CD4-positive, alpha-beta T cell (primary cell): ENCODE data around the gene MID1IP1. TPM values are rescaled to one million over a fixed set of nuclear protein-coding genes. Genes with fewer than 3 reads are reported as not detected.

Experiments
- ATAC-seq: fragments of 200-7000 bp; cut with Tn5 transposase; one replicate; pipeline ENCODE4 v1.10.0; 2022; ENCODE audit warnings: mild to moderate bottlenecking; ENCODE audit not compliant: poor library complexity
- CTCF ChIA-PET: fragments of 350-600 bp; sonication (Branson Sonifier 250); formaldehyde crosslinking; loops from one replicate; lab custom pipeline; 2021; ENCODE audit warnings: antibody characterized with exemption, inconsistent platforms; lab: Charles Lee
- POLR2A ChIA-PET: fragments of 350-600 bp; sonication (Branson Sonifier 250); formaldehyde crosslinking; loops from one replicate; lab custom pipeline; 2021; ENCODE audit warnings: antibody characterized with exemption, inconsistent platforms; lab: Charles Lee
- DNase-seq, 14 experiments: peaks; one replicate each; pipeline ENCODE4 v3.0.0-alpha.2; 2013 to 2020; ENCODE audit warnings: mixed read lengths in 2 of 14
- H3K27ac ChIP-seq, 2 donors: one replicate each; pipeline versions ENCODE4 v1.5.1 to v1.7.0; 2013; ENCODE audit warnings: low read length in 2 of 2, low read depth in 1 of 2, mild to moderate bottlenecking in 1 of 2
- H3K27me3 ChIP-seq, 2 experiments: 1 replicate in 1 of 2; 2 replicates in 1 of 2; pipeline versions ENCODE4 v1.6.1 to v1.7.0; 2013; ENCODE audit warnings: low read length in 2 of 2, control low read depth in 1 of 2, mild to moderate bottlenecking in 1 of 2, moderate library complexity in 1 of 2; ENCODE audit not compliant: insufficient read depth in 2 of 2, control insufficient read depth in 1 of 2
- H3K36me3 ChIP-seq: one replicate; pipeline ENCODE4 v1.6.1; 2013; ENCODE audit warnings: low read length, control low read depth; ENCODE audit not compliant: insufficient read depth
- H3K4me1 ChIP-seq: one replicate; pipeline ENCODE4 v1.6.1; 2013; ENCODE audit warnings: low read length, control low read depth; ENCODE audit not compliant: insufficient read depth
- H3K4me3 ChIP-seq: one replicate; pipeline ENCODE4 v1.5.1; 2013; ENCODE audit warnings: mild to moderate bottlenecking, low read length, moderate library complexity
- H3K9me3 ChIP-seq, 2 experiments: 1 replicate in 1 of 2; 2 replicates in 1 of 2; pipeline versions ENCODE4 v1.6.1 to v1.7.0; 2013; ENCODE audit warnings: low read length in 2 of 2, mild to moderate bottlenecking in 2 of 2, control low read depth in 1 of 2, moderate library complexity in 1 of 2; ENCODE audit not compliant: control insufficient read depth in 1 of 2, insufficient read depth in 1 of 2
- H3K27ac Mint-ChIP-seq: one replicate; pipeline ENCODE4 v1.8.0; 2020; ENCODE audit warnings: mixed read lengths
- H3K27me3 Mint-ChIP-seq: one replicate; pipeline ENCODE4 v1.8.0; 2021; ENCODE audit warnings: mixed read lengths
- H3K36me3 Mint-ChIP-seq: one replicate; pipeline ENCODE4 v1.8.0; 2021; ENCODE audit warnings: low read depth, mixed read lengths
- H3K4me1 Mint-ChIP-seq: one replicate; pipeline ENCODE4 v1.8.0; 2021; ENCODE audit warnings: low read depth, mixed read lengths
- H3K4me3 Mint-ChIP-seq: one replicate; pipeline ENCODE4 v1.8.0; 2020; ENCODE audit warnings: mild to moderate bottlenecking, mixed read lengths
- H3K9me3 Mint-ChIP-seq: one replicate; pipeline ENCODE4 v1.8.0; 2020; ENCODE audit warnings: mixed read lengths
- CTCF ChIP-seq: fragments of 200-600 bp; IDR thresholded peaks from one replicate; pipeline ENCODE4 v1.8.0; 2022; ENCODE audit warnings: antibody characterized with exemption, mild to moderate bottlenecking
- intact Hi-C, 2 experiments: fragments of 100-400 bp; cut with DNase I in 1 of 2; cut with micrococcal nuclease in 1 of 2; formaldehyde crosslinking; loops; one replicate each; pipeline versions ENCODE4 v1.15.1 to v1.9.0; 2023 to 2025; cut with DNase I, micrococcal nuclease
- total RNA-seq, 174 experiments: library from RNA in 2 of 174; stranded (reverse) in 2 of 174; gene quantifications; one replicate each; pipeline ENCODE4 v1.2.3 and lab custom pipeline; 2021 to 2026

MID1IP1 gene
- total RNA-seq, 2 experiments from 2014 or later: 37.0 to 40.9 TPM

- Histone ChIP-seq H3K27me3 (no peaks in the 10 kb centered on the region), H3K4me1 (peaks cover 7% of the 10 kb centered on the region), H3K9me3 (no peaks in the 10 kb centered on the region), H3K36me3 (no peaks in the 10 kb centered on the region), H3K27ac (no peak overlapping the region), H3K4me3 (no peak overlapping the region)
- no peaks in the 10 kb centered on the region for H3K27me3 Mint-ChIP-seq
- no peaks in the 10 kb centered on the region for H3K9me3 Mint-ChIP-seq
- CTCF ChIA-PET: no interaction called here
- intact Hi-C loops: no loop called here
- no peak overlapping the region for H3K27ac Mint-ChIP-seq
- no peak for DNase-seq
- no peaks in the 10 kb centered on the region for H3K36me3 Mint-ChIP-seq
- no peak overlapping the region for H3K4me3 Mint-ChIP-seq
- POLR2A ChIA-PET: no interaction called here
- H3K4me1 Mint-ChIP-seq: no peaks in the 10 kb centered on the region
- ATAC-seq: no peak
- no peak for TF ChIP-seq CTCF
These were observed 22.9 kb downstream of the MID1IP1 start for GRCh38 chrX:38824176-38824575.

- Mint-ChIP-seq H3K36me3 (no peaks in the 10 kb centered on the region), H3K9me3 (no peaks in the 10 kb centered on the region), H3K4me3 (no peak overlapping the region), H3K27me3 (no peaks in the 10 kb centered on the region), H3K27ac (no peak overlapping the region), H3K4me1 (peaks cover 7% of the 10 kb centered on the region)
- Histone ChIP-seq H3K27ac (no peak overlapping the region), H3K9me3 (no peaks in the 10 kb centered on the region), H3K4me1 (no peaks in the 10 kb centered on the region), H3K36me3 (no peaks in the 10 kb centered on the region), H3K27me3 (no peaks in the 10 kb centered on the region), H3K4me3 (no peak overlapping the region)
- no peak for TF ChIP-seq CTCF
- POLR2A ChIA-PET: no interaction called here
- CTCF ChIA-PET: no interaction called here
- intact Hi-C loops: no loop called here
- no peak for ATAC-seq
- DNase-seq: no peak
These were observed 30.7 kb downstream of the MID1IP1 start for GRCh38 chrX:38831949-38832348.

GRCh38 chrX:38837389-38837788 is 36.1 kb downstream of the MID1IP1 start:
- intact Hi-C loops: no loop called here
- Histone ChIP-seq H3K27me3 (no peaks in the 10 kb centered on the region), H3K4me1 (no peaks in the 10 kb centered on the region), H3K36me3 (no peaks in the 10 kb centered on the region), H3K4me3 (no peak overlapping the region), H3K9me3 (no peaks in the 10 kb centered on the region), H3K27ac (no peak overlapping the region)
- no peak overlapping the region for H3K4me3 Mint-ChIP-seq
- H3K27ac Mint-ChIP-seq: no peak overlapping the region
- no peak for TF ChIP-seq CTCF
- no peak for ATAC-seq
- no peaks in the 10 kb centered on the region for H3K36me3 Mint-ChIP-seq
- no peak for DNase-seq
- CTCF ChIA-PET: no interaction called here
- H3K9me3 Mint-ChIP-seq: peaks cover 3% of the 10 kb centered on the region
- H3K27me3 Mint-ChIP-seq: no peaks in the 10 kb centered on the region
- peaks cover 7% of the 10 kb centered on the region for H3K4me1 Mint-ChIP-seq
- POLR2A ChIA-PET: no interaction called here
